OCI-LY1 (cell line): ENCODE data around the gene KDM1A.

Experiments used
- H2AFZ ChIP-seq: fragments of 200-600 bp; sonication (generic), shearing (Covaris generic); 2 replicates; pipeline ENCODE4 v1.6.0; 2014; ENCODE audit warnings: antibody characterized with exemption, mild to moderate bottlenecking, low read length
- H3F3A ChIP-seq: fragments of 200-600 bp; sonication (generic), shearing (Covaris generic); 2 replicates; pipeline ENCODE4 v1.6.0; 2014; ENCODE audit warnings: mild to moderate bottlenecking, antibody characterized with exemption, low read length, moderate library complexity; ENCODE audit not compliant: insufficient read depth
- H3K27ac ChIP-seq: fragments of 200-600 bp; sonication (generic); 2 replicates; pipeline ENCODE4 v1.5.1; 2014; ENCODE audit warnings: low read length, mixed run types, mild to moderate bottlenecking, low read depth; ENCODE audit not compliant: poor library complexity, severe bottlenecking
- H3K27me3 ChIP-seq: fragments of 200-600 bp; sonication (generic); 2 replicates; pipeline ENCODE4 v1.6.0; 2014; ENCODE audit warnings: antibody characterized with exemption, mild to moderate bottlenecking, low read length, moderate library complexity; ENCODE audit not compliant: insufficient read depth
- H3K36me3 ChIP-seq: fragments of 200-600 bp; sonication (generic); 2 replicates; pipeline ENCODE4 v1.6.1; 2014; ENCODE audit warnings: mild to moderate bottlenecking, antibody characterized with exemption, low read length, moderate library complexity, mixed read lengths; ENCODE audit not compliant: insufficient read depth
- H3K4me1 ChIP-seq: fragments of 200-600 bp; sonication (generic); 2 replicates; pipeline ENCODE4 v1.5.1; 2014; ENCODE audit warnings: mild to moderate bottlenecking, low read length, moderate library complexity; ENCODE audit not compliant: insufficient read depth, severe bottlenecking
- H3K4me2 ChIP-seq: fragments of 200-600 bp; sonication (generic), shearing (Covaris generic); 2 replicates; pipeline ENCODE4 v1.6.1; 2014; ENCODE audit warnings: low read length
- H3K4me3 ChIP-seq: fragments of 200-600 bp; sonication (generic); 2 replicates; pipeline ENCODE4 v1.5.1; 2014; ENCODE audit warnings: low read length, low read depth, mild to moderate bottlenecking, mixed read lengths; ENCODE audit not compliant: poor library complexity, severe bottlenecking
- H3K79me2 ChIP-seq: fragments of 200-600 bp; shearing (Covaris generic); 2 replicates; pipeline ENCODE4 v1.6.1; 2016; ENCODE audit warnings: mixed run types, low read length, mixed read lengths; ENCODE audit not compliant: insufficient read depth
- H3K9ac ChIP-seq: fragments of 200-600 bp; sonication (generic), shearing (Covaris generic); 2 replicates; pipeline ENCODE4 v1.6.1; 2014; ENCODE audit warnings: mild to moderate bottlenecking, low read length, mixed read lengths
- H3K9me2 ChIP-seq: fragments of 200-600 bp; sonication (generic), shearing (Covaris generic); 2 replicates; pipeline ENCODE4 v1.6.1; 2014; ENCODE audit warnings: low read depth, mild to moderate bottlenecking, low read length, mixed read lengths
- H3K9me3 ChIP-seq: fragments of 200-600 bp; shearing (Covaris generic); 2 replicates; pipeline ENCODE4 v1.6.1; 2014; ENCODE audit warnings: low read length, mixed read lengths
- H4K20me1 ChIP-seq: fragments of 200-600 bp; sonication (generic), shearing (Covaris generic); 2 replicates; pipeline ENCODE4 v1.6.0; 2016; ENCODE audit warnings: mild to moderate bottlenecking, low read length; ENCODE audit not compliant: insufficient read depth
- CTCF ChIP-seq: fragments of 200-600 bp; sonication (generic), shearing (Covaris generic); IDR thresholded peaks from 2 replicates; pipeline ENCODE4 v1.5.1; 2017; ENCODE audit warnings: mild to moderate bottlenecking, antibody characterized with exemption, low read length, moderate library complexity, mixed read lengths
- EZH2 ChIP-seq: fragments of 200-600 bp; sonication (generic), shearing (Covaris generic); IDR thresholded peaks from 2 replicates; pipeline ENCODE4 v1.8.0; 2017; ENCODE audit warnings: borderline replicate concordance, mixed run types, mild to moderate bottlenecking, antibody characterized with exemption, low read length, moderate library complexity, mixed read lengths

The KDM1A gene

GRCh38 chr1:23029337-23029736, 10.1 kb downstream of the KDM1A start:
- 0 out of 2 replicates have a peak, but pooled peaks cover 5% of the 10 kb centered on the region for H4K20me1 ChIP-seq
- no peaks in the 10 kb centered on the region for H3F3A ChIP-seq
- no peak overlapping the region for H2AFZ ChIP-seq
- H3K4me3 ChIP-seq: no peak overlapping the region
- no peaks in the 10 kb centered on the region for H3K4me1 ChIP-seq
- no peaks in the 10 kb centered on the region for H3K9me2 ChIP-seq
- no peaks in the 10 kb centered on the region for H3K9me3 ChIP-seq
- H3K36me3 ChIP-seq: peaks cover 21% of the 10 kb centered on the region; the same call in 1 of the 2 replicates
- TF ChIP-seq EZH2: no peak
- TF ChIP-seq CTCF: no peak
- H3K27ac ChIP-seq: no peak overlapping the region
- peaks cover 90% of the 10 kb centered on the region for H3K79me2 ChIP-seq
- no peaks in the 10 kb centered on the region for H3K27me3 ChIP-seq
- H3K4me2 ChIP-seq: no peak overlapping the region
- no peak overlapping the region for H3K9ac ChIP-seq

- no peak overlapping the region for H3K9ac ChIP-seq
- H3K9me2 ChIP-seq: no peaks in the 10 kb centered on the region
- no peak overlapping the region for H3K4me2 ChIP-seq
- no peaks in the 10 kb centered on the region for H3K27me3 ChIP-seq
- H4K20me1 ChIP-seq: 0 out of 2 replicates have a peak, but pooled peaks cover 5% of the 10 kb centered on the region
- H3K36me3 ChIP-seq: peaks cover 19% of the 10 kb centered on the region; the same call in 1 of the 2 replicates
- no peak overlapping the region for H3K27ac ChIP-seq
- H3F3A ChIP-seq: no peaks in the 10 kb centered on the region
- H2AFZ ChIP-seq: no peak overlapping the region
- H3K9me3 ChIP-seq: no peaks in the 10 kb centered on the region
- peaks cover 58% of the 10 kb centered on the region for H3K79me2 ChIP-seq
- no peaks in the 10 kb centered on the region for H3K4me1 ChIP-seq
- H3K4me3 ChIP-seq: no peak overlapping the region
- TF ChIP-seq CTCF (no peak), EZH2 (no peak)
These were observed 16.7 kb downstream of the KDM1A start for GRCh38 chr1:23035823-23036452.

- no peaks in the 10 kb centered on the region for H3K4me1 ChIP-seq
- peaks cover 13% of the 10 kb centered on the region; the same call in 1 of the 2 replicates for H3K36me3 ChIP-seq
- H3K4me2 ChIP-seq: no peak overlapping the region
- H3K27ac ChIP-seq: no peak overlapping the region
- no peaks in the 10 kb centered on the region for H3F3A ChIP-seq
- no peaks in the 10 kb centered on the region for H3K9me3 ChIP-seq
- H3K9ac ChIP-seq: no peak overlapping the region
- no peak for TF ChIP-seq CTCF
- TF ChIP-seq EZH2: no peak
- peaks cover 51% of the 10 kb centered on the region for H3K79me2 ChIP-seq
- H2AFZ ChIP-seq: no peak overlapping the region
- H3K4me3 ChIP-seq: no peak overlapping the region
- 0 out of 2 replicates have a peak, but pooled peaks cover 3% of the 10 kb centered on the region for H4K20me1 ChIP-seq
- no peaks in the 10 kb centered on the region for H3K9me2 ChIP-seq
- no peaks in the 10 kb centered on the region for H3K27me3 ChIP-seq
These were observed 17.9 kb downstream of the KDM1A start for GRCh38 chr1:23037081-23037740.
